ENCODE measurements around the gene MRPL3. TPM values are rescaled to one million over a fixed set of nuclear protein-coding genes. Genes with fewer than 3 reads are reported as not detected.

MRPL3 gene
- total RNA-seq, 1 experiment from 2014 or later: 142 TPM

DNA sequence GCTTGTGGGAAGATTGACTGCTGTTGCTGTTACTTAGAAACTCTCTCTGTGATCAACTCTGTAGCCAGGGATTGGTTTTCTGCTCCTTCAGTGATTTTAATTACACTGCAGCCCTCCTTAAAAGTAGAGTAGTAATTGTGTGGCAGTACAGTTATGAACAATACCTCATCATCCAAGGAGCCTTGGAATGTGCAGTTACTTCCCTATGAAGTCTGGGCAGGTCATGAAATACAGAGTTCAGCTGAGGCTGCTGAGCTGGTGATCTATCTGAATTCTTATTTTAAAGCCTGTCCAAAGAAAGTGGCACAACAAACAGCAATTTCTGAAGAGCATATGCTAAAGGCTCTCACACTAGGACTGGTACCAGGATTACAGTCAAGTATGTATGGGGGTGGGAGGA lies 37.4 kb upstream of the MRPL3 start (continued):
- TF ChIP-seq REST (IDR thresholded peaks at IDR 0.05; ENCODE audit: low read depth) (no peak), SIN3A (IDR thresholded peaks at IDR 0.05; ENCODE audit: low read depth) (no peak), EZH2 (IDR thresholded peaks at IDR 0.05) (no peak), TCF7L2 (IDR thresholded peaks at IDR 0.05; ENCODE audit: borderline replicate concordance, extremely low read depth, insufficient read depth, insufficient read length) (no peak), CBX3 (IDR thresholded peaks at IDR 0.05; ENCODE audit: low read depth) (no peak), ELF1 (IDR thresholded peaks at IDR 0.05; ENCODE audit: borderline replicate concordance, low read depth) (no peak), FOSL1 (IDR thresholded peaks at IDR 0.05; ENCODE audit: low read depth) (no peak)

DNA sequence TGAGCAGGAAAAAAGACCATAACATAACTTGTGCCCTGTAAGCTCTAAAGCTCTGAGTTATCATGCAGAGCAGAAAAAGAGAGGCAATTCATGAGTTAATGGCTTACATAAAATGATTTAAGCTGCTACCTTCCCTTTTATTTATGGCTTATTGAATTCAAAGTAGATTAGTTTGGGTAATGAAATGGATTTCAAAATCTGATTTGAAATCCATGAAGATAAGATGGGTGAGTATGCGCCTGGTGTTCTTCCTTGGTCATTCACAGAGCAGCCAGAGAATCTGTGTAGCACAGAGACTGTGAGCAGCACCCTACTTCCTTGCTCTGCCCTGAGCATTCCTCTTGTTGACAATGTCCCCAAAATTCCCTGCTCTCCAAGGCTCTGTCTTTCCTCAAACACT lies 36.2 kb upstream of the MRPL3 start:
- DNase-seq (ENCODE audit: low read depth, low spot score) (no peak), ATAC-seq (no peak)
- H3K79me2 ChIP-seq (ENCODE audit: insufficient read depth, low read length): no peaks in the 10 kb centered on the region
- no peak overlapping the region for H3K9ac ChIP-seq (ENCODE audit: low read length)
- H2AFZ ChIP-seq (ENCODE audit: low read depth, low read length, poor library complexity, severe bottlenecking): no peak overlapping the region
- intact Hi-C loops (cut with micrococcal nuclease): no loop called here
- CTCF ChIA-PET: no interaction called here
- no TSS peak for BruUV-seq (replicated peaks)
- peaks cover 5% of the 10 kb centered on the region in 2 experiments for H3K4me1 ChIP-seq (ENCODE audit: control insufficient read depth in 1 of 2, insufficient read depth in 2 of 2, low read length in 2 of 2)
- H3K9me3 ChIP-seq (ENCODE audit: control insufficient read depth in 1 of 2, insufficient read depth in 1 of 2, low read depth in 1 of 2, low read length in 2 of 2): no peaks in the 10 kb centered on the region
- 0 out of 2 replicates have a peak, but pooled peaks cover 3% of the 10 kb centered on the region for H3K27me3 ChIP-seq (ENCODE audit: insufficient read depth, low read length)
- no peak overlapping the region for H3K27ac ChIP-seq (ENCODE audit: low read depth, low read length)
- H3K9me2 ChIP-seq (ENCODE audit: insufficient read depth): no peaks in the 10 kb centered on the region
- H3K4me3 ChIP-seq (replicated peaks in 1 of 2; ENCODE audit: low read depth in 1 of 2, low read length in 2 of 2): no peak overlapping the region
- H3K4me2 ChIP-seq (ENCODE audit: low read length): no peak overlapping the region
- TF ChIP-seq EZH2 (IDR thresholded peaks at IDR 0.05) (no peak), JUND (IDR thresholded peaks at IDR 0.05) (no peak), SRF (IDR thresholded peaks at IDR 0.05; ENCODE audit: low read depth) (no peak), FOSL1 (IDR thresholded peaks at IDR 0.05; ENCODE audit: low read depth) (no peak)
- no peaks in the 10 kb centered on the region for H3K36me3 ChIP-seq (ENCODE audit: control insufficient read depth in 1 of 2, insufficient read depth in 2 of 2, low read length in 2 of 2)
- RAD21 ChIA-PET (ENCODE audit: low non-redundant PET in 1 of 2, low total read pairs in 2 of 2, uncharacterized antibody in 2 of 2, unreplicated experiment in 2 of 2): no interaction called here
- POLR2A ChIA-PET: no interaction called here
- H4K20me1 ChIP-seq (ENCODE audit: insufficient read depth): no peaks in the 10 kb centered on the region

Measured in HCT116 (cell line).